A549 (cell line): ENCODE results near the gene SLCO3A1. TPM values are rescaled to one million over a fixed set of nuclear protein-coding genes. Genes with fewer than 3 reads are reported as not detected.

Experiments
- ATAC-seq, 2 experiments: fragments of 200-7000 bp in 1 of 2; fragments of >200 bp in 1 of 2; cut with Nextera tagmentation in 1 of 2; cut with Tn5 transposase in 1 of 2; 3 replicates each; pipeline versions ENCODE4 v1.8.0 to v1.9.1; 2018 to 2020; ENCODE audit warnings: mild to moderate bottlenecking in 1 of 2, moderate library complexity in 1 of 2
- CTCF ChIA-PET: fragments of 300-600 bp; sonication (Branson Sonifier 250); formaldehyde crosslinking; extraction: SDS; loops from one replicate; lab custom pipeline; 2021; ENCODE audit warnings: antibody characterized with exemption, inconsistent platforms; lab: Yijun Ruan, JAX
- POLR2A ChIA-PET: fragments of 350-600 bp; formaldehyde crosslinking; extraction: SDS; loops from one replicate; lab custom pipeline; 2021; ENCODE audit warnings: antibody characterized with exemption, inconsistent platforms; lab: Yijun Ruan, JAX
- DNase-seq, 2 experiments: peaks; one replicate each; pipeline versions ENCODE4 v3.0.0 to v3.0.0-alpha.2; 2011 to 2016; ENCODE audit warnings: low read depth in 1 of 2, low spot score in 1 of 2
- FAIRE-seq: peaks from 2 replicates; lab custom pipeline; 2011; peaks lifted over from hg19 to GRCh38; lab: Jason Lieb, UNC
- H3K27ac ChIP-seq, 2 experiments: fragments of >200 bp; sonication (Bioruptor Twin); formaldehyde crosslinking; 3 replicates each; pipeline ENCODE4 v1.5.1; 2016 to 2017
- H3K4me1 ChIP-seq: fragments of >200 bp; sonication (Bioruptor Twin); formaldehyde crosslinking; 3 replicates; pipeline ENCODE4 v1.6.1; 2016
- H3K4me2 ChIP-seq: fragments of >200 bp; sonication (Bioruptor Twin); formaldehyde crosslinking; 3 replicates; pipeline ENCODE4 v1.6.1; 2016
- H3K4me3 ChIP-seq: fragments of >200 bp; sonication (Bioruptor Twin); formaldehyde crosslinking; 3 replicates; pipeline ENCODE4 v1.5.1; 2016
- H3K9me3 ChIP-seq: fragments of >200 bp; sonication (Bioruptor Twin); formaldehyde crosslinking; 3 replicates; pipeline ENCODE4 v1.6.1; 2016
- CBX8 ChIP-seq: fragments of 200-600 bp; sonication (generic); IDR thresholded peaks from 2 replicates; pipeline ENCODE4 v1.6.1; 2016
- EHMT2 ChIP-seq: fragments of 200-600 bp; sonication (generic); IDR thresholded peaks from 2 replicates; pipeline ENCODE4 v1.6.1; 2016; ENCODE audit warnings: antibody characterized with exemption, low read depth, mild to moderate bottlenecking, moderate library complexity
- EP300 ChIP-seq, 2 experiments: fragments of >200 bp; sonication (Bioruptor Twin); formaldehyde crosslinking; IDR thresholded peaks; 2 replicates in 1 of 2; 3 replicates in 1 of 2; pipeline ENCODE4 v1.6.1; 2016 to 2017
- FOSL2 ChIP-seq, 2 experiments: fragments of 450-650 bp in 1 of 2; fragments of >200 bp in 1 of 2; sonication (Bioruptor Twin) in 1 of 2; formaldehyde crosslinking; IDR thresholded peaks; 2 replicates each; pipeline versions ENCODE4 v1.5.0 to v1.6.1; 2016 to 2020; ENCODE audit warnings: mild to moderate bottlenecking in 1 of 2, moderate library complexity in 1 of 2
- GATA3 ChIP-seq: IDR thresholded peaks from 2 replicates; pipeline ENCODE4 v1.6.1; 2012; ENCODE audit warnings: borderline replicate concordance
- JUN ChIP-seq, 2 experiments: fragments of >200 bp; sonication (Bioruptor Twin); formaldehyde crosslinking; IDR thresholded peaks; 2 replicates in 1 of 2; 3 replicates in 1 of 2; pipeline ENCODE4 v1.6.1; 2016 to 2017
- KDM1A ChIP-seq: fragments of 200-600 bp; sonication (generic); IDR thresholded peaks from 2 replicates; pipeline ENCODE4 v1.6.1; 2016; ENCODE audit warnings: low read depth, mild to moderate bottlenecking
- MAZ ChIP-seq: fragments of 150-350 bp; IDR thresholded peaks from 2 replicates; pipeline ENCODE4 v1.6.1; 2014; ENCODE audit warnings: antibody characterized with exemption, low read depth, low read length, borderline replicate concordance
- NFE2L2 ChIP-seq: fragments of 150-350 bp; conservative IDR thresholded peaks from 2 replicates; pipeline ENCODE4 v1.6.1; 2014; ENCODE audit warnings: low read length
- NR3C1 ChIP-seq: fragments of >200 bp; sonication (Bioruptor Twin); formaldehyde crosslinking; IDR thresholded peaks from 3 replicates; pipeline ENCODE4 v1.6.1; 2017
- POLR2AphosphoS2 ChIP-seq: conservative IDR thresholded peaks from 2 replicates; pipeline ENCODE4 v1.6.1; 2012; ENCODE audit warnings: low read length, improper control_type of control experiment, inconsistent platforms
- RAD21 ChIP-seq, 2 experiments: fragments of >200 bp in 1 of 2; sonication (Bioruptor Twin) in 1 of 2; formaldehyde crosslinking in 1 of 2; IDR thresholded peaks in 1 of 2; conservative IDR thresholded peaks in 1 of 2; 2 replicates in 1 of 2; 3 replicates in 1 of 2; pipeline ENCODE4 v1.6.1; 2012 to 2018; ENCODE audit warnings: inconsistent platforms in 1 of 2
- RFX5 ChIP-seq: fragments of 450-650 bp; IDR thresholded peaks from 2 replicates; pipeline ENCODE4 v1.7.1; 2014; ENCODE audit warnings: antibody characterized with exemption, mild to moderate bottlenecking, moderate library complexity
- RNF2 ChIP-seq: fragments of 200-600 bp; sonication (generic); IDR thresholded peaks from 2 replicates; pipeline ENCODE4 v1.6.1; 2016; ENCODE audit warnings: low read depth, mild to moderate bottlenecking, antibody characterized with exemption, moderate library complexity, borderline replicate concordance
- SREBF2 ChIP-seq: fragments of 450-650 bp; IDR thresholded peaks from 2 replicates; pipeline ENCODE4 v1.6.1; 2014; ENCODE audit warnings: mild to moderate bottlenecking, moderate library complexity
- ZFP36 ChIP-seq: fragments of 450-650 bp; IDR thresholded peaks from 2 replicates; pipeline ENCODE4 v1.6.1; 2014; ENCODE audit warnings: borderline replicate concordance; ENCODE audit not compliant: partially characterized antibody
- ZSCAN20 ChIP-seq: fragments of 250-450 bp; sonication (Bioruptor Pico); IDR thresholded peaks from 2 replicates; pipeline ENCODE4 v1.8.0; 2022; ENCODE audit warnings: mild to moderate bottlenecking, moderate library complexity
- WGBS: methylation state at CpG from one replicate; pipeline ENCODE4 v1.1.6; 2017; ENCODE audit errors: missing lambda C conversion rate; 5-methylcytosine and 5-hydroxymethylcytosine counted together
- polyA plus RNA-seq, 4 experiments: library from polyadenylated mRNA; depleted of rRNA in 3 of 4; stranded (reverse); fragments of >200 nt; fragmentation: RNase III in 1 of 4; extraction: RNeasy Plus Mini Kit Qiagen cat#74134 plus additional on column Dnase treatment in 1 of 4; gene quantifications; 2 replicates in 3 of 4; 3 replicates in 1 of 4; pipeline ENCODE4 v1.2.3, GENCODE V29; 2011 to 2017
- TF ChIP-seq, protein P1 (sequence below): fragments of 200-600 bp; sonication (generic); IDR thresholded peaks from 2 replicates; pipeline ENCODE4 v1.6.1; 2016; ENCODE audit warnings: antibody characterized with exemption, mild to moderate bottlenecking, moderate library complexity
- TF ChIP-seq, protein P2 (sequence below): IDR thresholded peaks from 2 replicates; pipeline ENCODE4 v1.6.1; 2012; ENCODE audit warnings: low read depth, borderline replicate concordance
- TF ChIP-seq, protein P3 (sequence below): IDR thresholded peaks from 2 replicates; pipeline ENCODE4 v1.6.1; 2012

Gene SLCO3A1
- polyA plus RNA-seq, 2 of the 4 experiments (the other 2 are of a cell fraction), result 16.8 to 17.0 TPM

DNA sequence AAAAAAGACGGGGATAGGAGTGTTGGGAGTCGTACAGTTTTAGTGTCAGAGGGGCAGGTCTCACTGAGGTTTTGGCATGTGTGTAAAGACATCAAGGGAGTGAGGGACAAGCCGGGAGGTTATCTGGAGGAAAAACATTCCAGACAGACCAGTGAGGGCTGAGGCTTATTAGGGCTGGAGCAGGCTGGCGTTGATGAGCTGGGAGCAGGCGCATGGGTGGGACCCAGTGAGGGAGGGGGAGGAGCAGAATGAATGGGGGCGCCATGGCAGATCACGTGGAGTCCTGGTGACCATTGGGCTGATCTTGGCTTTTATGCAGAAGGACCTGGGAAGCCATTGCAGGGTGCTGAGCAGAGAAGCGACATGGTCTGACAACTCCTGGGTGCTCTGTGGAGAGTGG is 180.2 kb downstream of the SLCO3A1 start:
- ChIA-PET POLR2A (no interaction called here), CTCF (no interaction called here)
- no peak overlapping the region for H3K4me3 ChIP-seq
- H3K4me2 ChIP-seq, result no peak overlapping the region
- no peaks in the 10 kb centered on the region for H3K4me1 ChIP-seq
- no peak for DNase-seq
- H3K9me3 ChIP-seq, result 0 out of 3 replicates have a peak, but pooled peaks cover 2% of the 10 kb centered on the region
- H3K27ac ChIP-seq, result no peak overlapping the region
- TF ChIP-seq RNF2 (no peak), RFX5 (no peak), SREBF2 (no peak), JUN (IDR thresholded peaks at IDR 0.05) (no peak)
- TF ChIP-seq, protein P1, sequence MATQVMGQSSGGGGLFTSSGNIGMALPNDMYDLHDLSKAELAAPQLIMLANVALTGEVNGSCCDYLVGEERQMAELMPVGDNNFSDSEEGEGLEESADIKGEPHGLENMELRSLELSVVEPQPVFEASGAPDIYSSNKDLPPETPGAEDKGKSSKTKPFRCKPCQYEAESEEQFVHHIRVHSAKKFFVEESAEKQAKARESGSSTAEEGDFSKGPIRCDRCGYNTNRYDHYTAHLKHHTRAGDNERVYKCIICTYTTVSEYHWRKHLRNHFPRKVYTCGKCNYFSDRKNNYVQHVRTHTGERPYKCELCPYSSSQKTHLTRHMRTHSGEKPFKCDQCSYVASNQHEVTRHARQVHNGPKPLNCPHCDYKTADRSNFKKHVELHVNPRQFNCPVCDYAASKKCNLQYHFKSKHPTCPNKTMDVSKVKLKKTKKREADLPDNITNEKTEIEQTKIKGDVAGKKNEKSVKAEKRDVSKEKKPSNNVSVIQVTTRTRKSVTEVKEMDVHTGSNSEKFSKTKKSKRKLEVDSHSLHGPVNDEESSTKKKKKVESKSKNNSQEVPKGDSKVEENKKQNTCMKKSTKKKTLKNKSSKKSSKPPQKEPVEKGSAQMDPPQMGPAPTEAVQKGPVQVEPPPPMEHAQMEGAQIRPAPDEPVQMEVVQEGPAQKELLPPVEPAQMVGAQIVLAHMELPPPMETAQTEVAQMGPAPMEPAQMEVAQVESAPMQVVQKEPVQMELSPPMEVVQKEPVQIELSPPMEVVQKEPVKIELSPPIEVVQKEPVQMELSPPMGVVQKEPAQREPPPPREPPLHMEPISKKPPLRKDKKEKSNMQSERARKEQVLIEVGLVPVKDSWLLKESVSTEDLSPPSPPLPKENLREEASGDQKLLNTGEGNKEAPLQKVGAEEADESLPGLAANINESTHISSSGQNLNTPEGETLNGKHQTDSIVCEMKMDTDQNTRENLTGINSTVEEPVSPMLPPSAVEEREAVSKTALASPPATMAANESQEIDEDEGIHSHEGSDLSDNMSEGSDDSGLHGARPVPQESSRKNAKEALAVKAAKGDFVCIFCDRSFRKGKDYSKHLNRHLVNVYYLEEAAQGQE, result no peak
- TF ChIP-seq, all 56 proteins: peak for 0
- FAIRE-seq (no peak), ATAC-seq (no peak; a peak in 1 of 6 replicates)
- 75% methylated on average over 8 of the region's 8 CpGs for WGBS

DNA sequence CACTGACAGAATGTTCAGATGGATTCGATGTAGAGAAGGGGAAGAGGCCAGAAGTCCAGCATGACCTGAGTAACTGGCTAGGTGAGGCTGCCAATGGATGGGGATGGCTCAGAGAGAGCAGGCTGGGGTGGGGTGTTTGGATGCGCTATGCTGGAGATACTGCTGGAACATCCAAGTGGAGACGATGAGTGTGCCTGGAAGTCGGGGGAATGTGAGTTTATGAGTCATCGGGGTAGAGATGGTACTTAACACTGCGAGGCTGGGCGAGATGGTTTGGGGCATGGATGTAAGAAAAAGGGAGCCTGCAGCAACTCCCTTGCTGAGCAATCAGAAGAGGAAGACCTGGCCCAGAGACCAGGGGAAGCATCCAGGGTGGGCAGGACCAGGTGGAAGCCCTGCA is 180.7 kb downstream of the SLCO3A1 start:
- no peak for ATAC-seq
- Histone ChIP-seq H3K27ac (no peak overlapping the region), H3K9me3 (peaks cover 7% of the 10 kb centered on the region; the same call in 1 of the 3 replicates), H3K4me1 (no peaks in the 10 kb centered on the region), H3K4me3 (no peak overlapping the region), H3K4me2 (no peak overlapping the region)
- no peak for FAIRE-seq
- TF ChIP-seq GATA3, result no peak
- TF ChIP-seq NFE2L2, result no peak
- TF ChIP-seq, protein P1, result no peak
- no peak for TF ChIP-seq ZSCAN20 (CRISPR knock-in tag)
- TF ChIP-seq FOSL2 (IDR thresholded peaks at IDR 0.05), result no peak
- TF ChIP-seq FOSL2 (CRISPR knock-in tag; IDR thresholded peaks at IDR 0.05), result no peak
- TF ChIP-seq KDM1A, result no peak
- TF ChIP-seq, protein P2, sequence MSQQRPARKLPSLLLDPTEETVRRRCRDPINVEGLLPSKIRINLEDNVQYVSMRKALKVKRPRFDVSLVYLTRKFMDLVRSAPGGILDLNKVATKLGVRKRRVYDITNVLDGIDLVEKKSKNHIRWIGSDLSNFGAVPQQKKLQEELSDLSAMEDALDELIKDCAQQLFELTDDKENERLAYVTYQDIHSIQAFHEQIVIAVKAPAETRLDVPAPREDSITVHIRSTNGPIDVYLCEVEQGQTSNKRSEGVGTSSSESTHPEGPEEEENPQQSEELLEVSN, result no peak
- no peak for TF ChIP-seq RAD21 (conservative IDR thresholded peaks at IDR 0.05 in 1 of 2, IDR thresholded peaks at IDR 0.05 in 1 of 2)
- TF ChIP-seq MAZ, result no peak
- TF ChIP-seq NR3C1, result no peak
- ChIA-PET CTCF (no interaction called here), POLR2A (no interaction called here)
- WGBS, result 59% methylated on average over 7 of the region's 7 CpGs
- DNase-seq, result no peak

DNA sequence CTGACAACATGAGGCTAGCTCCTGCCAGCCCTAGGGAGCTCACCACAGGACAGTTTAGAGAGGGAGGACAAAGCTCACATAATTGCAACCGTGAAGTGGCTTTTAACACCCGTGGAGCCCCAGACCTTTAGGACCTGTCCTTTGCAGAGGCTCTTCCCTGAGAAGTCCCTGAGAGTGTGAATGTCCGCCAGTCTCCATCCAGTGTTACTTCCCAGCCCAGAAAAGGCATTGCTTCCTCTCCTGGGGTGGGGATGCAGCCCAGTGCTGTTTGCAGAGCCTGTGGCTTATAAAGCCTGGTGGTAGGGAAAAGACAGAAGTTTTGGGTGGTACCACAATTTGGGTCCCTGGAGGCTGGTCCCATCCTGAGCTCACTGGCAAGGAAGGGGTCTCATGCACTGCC is 182.0 kb downstream of the SLCO3A1 start:
- Histone ChIP-seq H3K4me1 (no peaks in the 10 kb centered on the region), H3K9me3 (peaks cover 9% of the 10 kb centered on the region; the same call in 1 of the 3 replicates), H3K4me3 (no peak overlapping the region), H3K27ac (no peak overlapping the region), H3K4me2 (no peak overlapping the region)
- POLR2A ChIA-PET, result no interaction called here
- 43% methylated on average over 3 of the region's 3 CpGs for WGBS
- DNase-seq, result no peak
- FAIRE-seq, result no peak
- no peak for TF ChIP-seq EHMT2
- TF ChIP-seq EP300 (IDR thresholded peaks at IDR 0.05), result no peak
- TF ChIP-seq, protein P2, result no peak
- TF ChIP-seq, protein P3, sequence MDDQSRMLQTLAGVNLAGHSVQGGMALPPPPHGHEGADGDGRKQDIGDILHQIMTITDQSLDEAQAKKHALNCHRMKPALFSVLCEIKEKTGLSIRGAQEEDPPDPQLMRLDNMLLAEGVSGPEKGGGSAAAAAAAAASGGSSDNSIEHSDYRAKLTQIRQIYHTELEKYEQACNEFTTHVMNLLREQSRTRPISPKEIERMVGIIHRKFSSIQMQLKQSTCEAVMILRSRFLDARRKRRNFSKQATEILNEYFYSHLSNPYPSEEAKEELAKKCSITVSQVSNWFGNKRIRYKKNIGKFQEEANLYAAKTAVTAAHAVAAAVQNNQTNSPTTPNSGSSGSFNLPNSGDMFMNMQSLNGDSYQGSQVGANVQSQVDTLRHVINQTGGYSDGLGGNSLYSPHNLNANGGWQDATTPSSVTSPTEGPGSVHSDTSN, result no peak
- no peak for TF ChIP-seq ZFP36
- no peak for TF ChIP-seq JUN (IDR thresholded peaks at IDR 0.05)
- TF ChIP-seq CBX8, result no peak
- TF ChIP-seq POLR2AphosphoS2, result no peak
- TF ChIP-seq, all 56 proteins: peak for 0
- no peak; a peak in 1 of 6 replicates for ATAC-seq
- CTCF ChIA-PET, result no interaction called here
